Activated B cell treated with CpG ODN at 0.5 μM for 24 hours (primary cell): ENCODE results near the gene NAT14. TPM values are rescaled to one million over a fixed set of nuclear protein-coding genes. Genes with fewer than 3 reads are reported as not detected.

ENCODE experiments used
- ATAC-seq: fragments of 200-7000 bp; cut with Tn5 transposase; one replicate; pipeline ENCODE4 v1.10.0; 2021; ENCODE audit warnings: low read depth, mild to moderate bottlenecking, moderate library complexity
- CTCF ChIA-PET: fragments of 350-600 bp; sonication (Branson Sonifier 250); formaldehyde crosslinking; loops from one replicate; lab custom pipeline; 2021; ENCODE audit warnings: antibody characterized with exemption; lab: Charles Lee
- POLR2A ChIA-PET: fragments of 350-600 bp; sonication (Branson Sonifier 250); formaldehyde crosslinking; loops from one replicate; lab custom pipeline; 2021; ENCODE audit warnings: antibody characterized with exemption; lab: Charles Lee
- DNase-seq: peaks from one replicate; pipeline ENCODE4 v3.0.0; 2022
- H3K27ac Mint-ChIP-seq: one replicate; pipeline ENCODE4 v1.8.0; 2020; ENCODE audit warnings: mixed read lengths
- H3K27me3 Mint-ChIP-seq: one replicate; pipeline ENCODE4 v1.8.0; 2021; ENCODE audit warnings: mixed read lengths
- H3K36me3 Mint-ChIP-seq: one replicate; pipeline ENCODE4 v1.8.0; 2021; ENCODE audit warnings: low read depth, mixed read lengths
- H3K4me1 Mint-ChIP-seq: one replicate; pipeline ENCODE4 v1.8.0; 2021; ENCODE audit warnings: mixed read lengths
- H3K4me3 Mint-ChIP-seq: one replicate; pipeline ENCODE4 v1.8.0; 2020; ENCODE audit warnings: mild to moderate bottlenecking, mixed read lengths
- H3K9me3 Mint-ChIP-seq: one replicate; pipeline ENCODE4 v1.8.0; 2020; ENCODE audit warnings: mixed read lengths
- intact Hi-C: fragments of 100-400 bp; cut with micrococcal nuclease; formaldehyde crosslinking; loops from one replicate; pipeline ENCODE4 v1.15.1; 2024
- total RNA-seq: library from RNA; stranded (reverse); gene quantifications from 2 replicates; pipeline ENCODE4 v1.2.3, GENCODE V29; 2022
- TF ChIP-seq, protein P1 (sequence below): fragments of 200-600 bp; IDR thresholded peaks from one replicate; pipeline ENCODE4 v1.8.0; 2022; ENCODE audit warnings: antibody characterized with exemption, mild to moderate bottlenecking

The NAT14 gene
- total RNA-seq, 1 donor from 2014 or later = 13.8 TPM

DNA sequence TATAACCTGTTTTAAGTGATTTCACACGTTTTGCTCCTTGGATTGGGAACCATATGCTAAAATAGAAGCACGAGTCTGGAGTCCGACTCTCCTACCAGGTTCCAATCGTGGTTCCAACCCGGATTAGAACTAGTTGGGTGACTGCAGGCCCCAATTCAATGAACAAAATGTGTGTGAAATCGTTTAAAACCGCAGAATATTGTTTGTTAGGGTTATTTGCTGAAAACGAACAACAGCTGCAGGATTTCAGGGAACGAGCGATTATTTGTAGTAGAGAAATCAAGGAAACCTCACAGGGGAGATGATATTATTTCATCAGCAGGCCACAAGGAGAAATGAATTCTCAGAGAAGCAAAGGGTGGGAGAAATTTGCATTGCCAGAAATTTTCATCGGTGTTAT is 20.0 kb downstream of the NAT14 start:
- no peak for ATAC-seq
- Mint-ChIP-seq H3K27me3 (peaks cover 3% of the 10 kb centered on the region), H3K9me3 (no peaks in the 10 kb centered on the region), H3K27ac (no peak overlapping the region), H3K4me3 (no peak overlapping the region), H3K4me1 (peaks cover 11% of the 10 kb centered on the region), H3K36me3 (no peaks in the 10 kb centered on the region)
- POLR2A ChIA-PET = interaction anchor here (2.0 kb wide), 2 partner anchors 38 to 364 kb away, joined by 8 to 11 read pairs; no protein-coding TSS in a partner anchor
- intact Hi-C loops = loop anchor here (1.0 to 10.0 kb wide), 4 partner anchors 37 to 850 kb away; no protein-coding TSS in a partner anchor
- no peak for DNase-seq
- TF ChIP-seq, protein P1, sequence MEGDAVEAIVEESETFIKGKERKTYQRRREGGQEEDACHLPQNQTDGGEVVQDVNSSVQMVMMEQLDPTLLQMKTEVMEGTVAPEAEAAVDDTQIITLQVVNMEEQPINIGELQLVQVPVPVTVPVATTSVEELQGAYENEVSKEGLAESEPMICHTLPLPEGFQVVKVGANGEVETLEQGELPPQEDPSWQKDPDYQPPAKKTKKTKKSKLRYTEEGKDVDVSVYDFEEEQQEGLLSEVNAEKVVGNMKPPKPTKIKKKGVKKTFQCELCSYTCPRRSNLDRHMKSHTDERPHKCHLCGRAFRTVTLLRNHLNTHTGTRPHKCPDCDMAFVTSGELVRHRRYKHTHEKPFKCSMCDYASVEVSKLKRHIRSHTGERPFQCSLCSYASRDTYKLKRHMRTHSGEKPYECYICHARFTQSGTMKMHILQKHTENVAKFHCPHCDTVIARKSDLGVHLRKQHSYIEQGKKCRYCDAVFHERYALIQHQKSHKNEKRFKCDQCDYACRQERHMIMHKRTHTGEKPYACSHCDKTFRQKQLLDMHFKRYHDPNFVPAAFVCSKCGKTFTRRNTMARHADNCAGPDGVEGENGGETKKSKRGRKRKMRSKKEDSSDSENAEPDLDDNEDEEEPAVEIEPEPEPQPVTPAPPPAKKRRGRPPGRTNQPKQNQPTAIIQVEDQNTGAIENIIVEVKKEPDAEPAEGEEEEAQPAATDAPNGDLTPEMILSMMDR = no peak
- CTCF ChIA-PET = interaction anchor here (1.0 to 2.5 kb wide), 8 partner anchors 10 to 363 kb away, joined by 3 to 82 read pairs (median 13); partner anchors contain the start of genes TMEM238 and ZNF628

DNA sequence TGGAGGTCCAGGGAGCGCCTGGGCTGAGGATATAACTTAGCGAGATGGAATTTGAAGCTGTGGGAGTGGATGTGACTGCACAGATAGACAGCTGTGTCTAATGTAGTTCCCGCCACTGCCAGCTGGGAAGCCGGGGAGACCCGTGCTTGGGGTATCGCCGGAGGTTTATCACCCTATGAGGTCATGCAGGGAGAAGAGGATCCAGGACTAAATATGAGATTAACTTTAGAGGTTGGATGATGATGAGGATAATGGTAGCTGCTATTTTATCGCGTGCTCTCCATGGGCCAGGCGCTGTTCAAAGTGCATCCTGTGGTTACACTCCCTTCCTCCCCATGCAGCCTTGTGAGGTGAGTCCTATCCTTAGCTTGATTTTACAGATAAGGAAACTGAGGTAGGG is 23.1 kb downstream of the NAT14 start:
- Mint-ChIP-seq H3K4me3 (no peak overlapping the region), H3K4me1 (peaks cover 10% of the 10 kb centered on the region)

GRCh38 chr19:55516878-55517620 is 32.1 kb downstream of the NAT14 start:
- ATAC-seq = peak; percentile 100
- TF ChIP-seq, protein P1 = no peak
- peak overlapping the region; percentile 87 for H3K27ac Mint-ChIP-seq
- POLR2A ChIA-PET = interaction anchor here (0.6 to 1.5 kb wide), 6 partner anchors 82 to 118 kb away, joined by 4 to 14 read pairs (median 7); partner anchors contain the start of genes FIZ1, ZNF524, ZNF784 and ZNF865
- peaks cover 10% of the 10 kb centered on the region for H3K27me3 Mint-ChIP-seq
- CTCF ChIA-PET = interaction anchor here (0.6 to 1.9 kb wide), 5 partner anchors 13 to 115 kb away, joined by 3 to 27 read pairs (median 7); no protein-coding TSS in a partner anchor
- H3K36me3 Mint-ChIP-seq = no peaks in the 10 kb centered on the region
- DNase-seq = peak; percentile 92
- no peaks in the 10 kb centered on the region for H3K9me3 Mint-ChIP-seq
- peak overlapping the region; percentile 76 for H3K4me3 Mint-ChIP-seq
- intact Hi-C loops = loop anchor here (1.0 to 10.0 kb wide), 6 partner anchors 70 to 548 kb away; partner anchors contain the start of gene FIZ1
- H3K4me1 Mint-ChIP-seq = peaks cover 3% of the 10 kb centered on the region

More for the DNA sequence above, 23.1 kb downstream of the NAT14 start:
- Mint-ChIP-seq H3K27me3 (peaks cover 10% of the 10 kb centered on the region), H3K36me3 (no peaks in the 10 kb centered on the region), H3K27ac (no peak overlapping the region), H3K9me3 (no peaks in the 10 kb centered on the region)
- POLR2A ChIA-PET = no interaction called here
- TF ChIP-seq, protein P1 = no peak
- ATAC-seq (no peak), DNase-seq (no peak)
- CTCF ChIA-PET = interaction anchor here (1.2 to 1.6 kb wide), 2 partner anchors 41 to 367 kb away, joined by 5 to 6 read pairs; no protein-coding TSS in a partner anchor
- intact Hi-C loops = loop anchor here (10.0 kb wide), 1 partner anchor 853 kb away; no protein-coding TSS in a partner anchor

GRCh38 chr19:55519451-55520311 is 34.7 kb downstream of the NAT14 start:
- Mint-ChIP-seq H3K27ac (no peak overlapping the region), H3K36me3 (no peaks in the 10 kb centered on the region), H3K9me3 (no peaks in the 10 kb centered on the region), H3K4me1 (peaks cover 3% of the 10 kb centered on the region), H3K4me3 (no peak overlapping the region), H3K27me3 (peaks cover 1% of the 10 kb centered on the region)
- DNase-seq = no peak
- TF ChIP-seq, protein P1 = no peak
- intact Hi-C loops = loop anchor here (10.0 kb wide), 1 partner anchor 545 kb away; no protein-coding TSS in a partner anchor
- ChIA-PET POLR2A (interaction anchor here (0.5 to 0.6 kb wide), 2 partner anchors 63 to 112 kb away, joined by 4 to 5 read pairs; no protein-coding TSS in a partner anchor), CTCF (interaction anchor here (0.7 to 1.2 kb wide), 3 partner anchors 87 to 117 kb away, joined by 3 to 7 read pairs (median 3); no protein-coding TSS in a partner anchor)
- ATAC-seq = no peak
